AG04450 (cell line): ENCODE data around the gene ROBO1. TPM values are rescaled to one million over a fixed set of nuclear protein-coding genes. Genes with fewer than 3 reads are reported as not detected.

Source experiments
- CTCF ChIA-PET: fragments of 300-600, 350-600 bp; formaldehyde crosslinking; extraction: SDS; loops from one replicate; lab custom pipeline; 2022; ENCODE audit warnings: antibody characterized with exemption, inconsistent platforms; lab: Charles Lee
- POLR2A ChIA-PET: fragments of 350-600 bp; formaldehyde crosslinking; extraction: SDS; loops from one replicate; lab custom pipeline; 2021; ENCODE audit warnings: antibody characterized with exemption, inconsistent platforms; lab: Yijun Ruan, JAX
- DNase-seq: peaks from one replicate; pipeline ENCODE4 v3.0.0-alpha.2; 2011; ENCODE audit warnings: low read depth, low spot score
- H3K27ac ChIP-seq: one replicate; pipeline ENCODE4 v1.5.1; 2012; ENCODE audit warnings: low read depth, low read length, control low read depth
- H3K27me3 ChIP-seq: one replicate; pipeline ENCODE4 v1.6.0; 2012; ENCODE audit warnings: low read length; ENCODE audit not compliant: control insufficient read depth, insufficient read depth
- H3K4me3 ChIP-seq: 2 replicates; pipeline ENCODE4 v1.5.1; 2011; ENCODE audit warnings: mild to moderate bottlenecking, low read depth, low read length, control low read depth
- H3K9me3 ChIP-seq: 2 replicates; pipeline ENCODE4 v1.5.1; 2012; ENCODE audit warnings: low read length; ENCODE audit not compliant: control insufficient read depth, insufficient read depth
- CTCF ChIP-seq: IDR thresholded peaks from 2 replicates; pipeline ENCODE4 v1.5.1; 2011; ENCODE audit warnings: low read depth, low read length, control low read depth, inconsistent platforms
- polyA plus RNA-seq: library from polyadenylated mRNA; depleted of rRNA; stranded (reverse); fragments of >200 nt; gene quantifications from 2 replicates; pipeline ENCODE4 v1.2.3, GENCODE V29; 2011

The ROBO1 gene
- polyA plus RNA-seq, 1 experiment = 66.0 TPM

- ChIA-PET CTCF (interaction anchor here (1.4 to 2.1 kb wide), 2 partner anchors 73 to 202 kb away, joined by 7 read pairs; no protein-coding TSS in a partner anchor), POLR2A (no interaction called here)
- H3K4me3 ChIP-seq = no peak overlapping the region
- DNase-seq = no peak
- H3K27me3 ChIP-seq = no peaks in the 10 kb centered on the region
- TF ChIP-seq CTCF = no peak
- H3K9me3 ChIP-seq = no peaks in the 10 kb centered on the region
- no peak overlapping the region for H3K27ac ChIP-seq
These were observed 607.4 kb downstream of the ROBO1 start for GRCh38 chr3:79160421-79160820.

- no peak for DNase-seq
- Histone ChIP-seq H3K9me3 (no peaks in the 10 kb centered on the region), H3K4me3 (no peak overlapping the region), H3K27me3 (no peaks in the 10 kb centered on the region), H3K27ac (no peak overlapping the region)
- ChIA-PET CTCF (interaction anchor here (1.4 to 2.1 kb wide), 2 partner anchors 73 to 203 kb away, joined by 7 read pairs; no protein-coding TSS in a partner anchor), POLR2A (no interaction called here)
- no peak for TF ChIP-seq CTCF
These were observed 608.1 kb downstream of the ROBO1 start for GRCh38 chr3:79159736-79160135.

- ChIA-PET CTCF (no interaction called here), POLR2A (no interaction called here)
These were observed 610.6 kb downstream of the ROBO1 start for GRCh38 chr3:79157191-79157590.

GRCh38 chr3:79154865-79155264, 612.9 kb downstream of the ROBO1 start:
- H3K9me3 ChIP-seq = no peaks in the 10 kb centered on the region
- TF ChIP-seq CTCF = no peak
- ChIA-PET POLR2A (no interaction called here), CTCF (interaction anchor here (1.9 kb wide), 1 partner anchor 69 kb away, joined by 5 read pairs; no protein-coding TSS in a partner anchor)
- no peak overlapping the region for H3K4me3 ChIP-seq
- H3K27ac ChIP-seq = no peak overlapping the region
- DNase-seq = no peak
- no peaks in the 10 kb centered on the region for H3K27me3 ChIP-seq

More at GRCh38 chr3:79157191-79157590, 610.6 kb downstream of the ROBO1 start:
- TF ChIP-seq CTCF = no peak
- Histone ChIP-seq H3K4me3 (no peak overlapping the region), H3K27me3 (no peaks in the 10 kb centered on the region), H3K9me3 (no peaks in the 10 kb centered on the region), H3K27ac (no peak overlapping the region)
- DNase-seq = no peak

- Histone ChIP-seq H3K9me3 (no peaks in the 10 kb centered on the region), H3K27ac (no peak overlapping the region), H3K27me3 (no peaks in the 10 kb centered on the region), H3K4me3 (no peak overlapping the region)
- CTCF ChIA-PET = no interaction called here
- DNase-seq = no peak
- no peak for TF ChIP-seq CTCF
- POLR2A ChIA-PET = no interaction called here
These were observed 619.0 kb downstream of the ROBO1 start for GRCh38 chr3:79148786-79149185.
